ENCODE measurements around the gene RAB40C. TPM values are rescaled to one million over a fixed set of nuclear protein-coding genes. Genes with fewer than 3 reads are reported as not detected.
A peak's percentile ranks its signal among the peaks of the same experiment; 100 is the strongest.

Gene RAB40C
- total and polyA plus RNA-seq, 9 of the 15 experiments (the other 6 are each of a cell fraction or from before 2014, with no cell fraction given), result 0.17 to 23.4 (median 8.7) TPM

DNA sequence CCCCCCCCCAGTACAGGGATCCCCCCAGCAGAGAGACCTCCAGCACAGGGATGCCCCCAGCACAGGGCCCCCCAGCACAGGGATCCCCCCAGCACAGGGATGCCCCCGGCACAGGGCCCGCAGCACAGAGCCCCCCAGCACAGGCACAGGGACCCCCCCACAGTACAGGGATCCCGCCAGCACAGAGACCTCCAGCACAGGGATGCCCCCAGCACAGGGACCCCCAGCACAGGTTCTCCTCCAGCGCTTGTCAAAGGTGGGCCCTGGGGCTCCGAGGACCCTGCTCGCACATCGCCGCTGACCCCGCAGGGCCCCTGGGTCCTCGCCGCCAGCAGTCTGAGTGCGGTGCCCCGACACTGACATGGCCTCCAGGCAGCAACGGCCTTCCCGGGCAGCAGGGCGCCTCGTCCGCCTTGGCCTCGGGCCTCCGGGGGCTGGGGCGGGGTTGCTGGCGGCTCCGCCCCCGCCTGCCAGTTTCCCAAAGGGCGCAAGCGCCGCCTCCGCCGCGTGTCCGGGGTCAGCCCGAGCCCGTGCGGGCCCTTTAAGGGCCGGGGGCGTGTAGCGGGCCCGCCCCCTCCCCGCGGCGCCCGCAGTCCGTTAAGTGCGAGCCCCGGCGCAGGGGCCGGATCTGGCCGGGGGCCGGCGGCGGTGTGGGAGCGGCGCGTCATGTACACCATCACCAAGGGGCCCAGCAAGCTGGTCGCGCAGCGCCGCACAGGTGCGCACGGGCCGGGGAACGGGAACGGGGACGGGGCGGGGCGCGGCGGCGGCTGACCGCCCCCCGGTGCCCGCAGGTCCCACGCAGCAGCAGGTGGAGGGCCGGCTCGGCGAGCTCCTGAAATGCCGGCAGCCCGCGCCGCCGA, 51.7 kb downstream of the RAB40C start, which contains the start of gene MCRIP2 (continued):
- no peak for TF ChIP-seq MAFK (IDR thresholded peaks at IDR 0.05; ENCODE audit: low read length)
- no peak for TF ChIP-seq ZNF3 (CRISPR knock-in tag; IDR thresholded peaks at IDR 0.05)
- TF ChIP-seq, protein P1, sequence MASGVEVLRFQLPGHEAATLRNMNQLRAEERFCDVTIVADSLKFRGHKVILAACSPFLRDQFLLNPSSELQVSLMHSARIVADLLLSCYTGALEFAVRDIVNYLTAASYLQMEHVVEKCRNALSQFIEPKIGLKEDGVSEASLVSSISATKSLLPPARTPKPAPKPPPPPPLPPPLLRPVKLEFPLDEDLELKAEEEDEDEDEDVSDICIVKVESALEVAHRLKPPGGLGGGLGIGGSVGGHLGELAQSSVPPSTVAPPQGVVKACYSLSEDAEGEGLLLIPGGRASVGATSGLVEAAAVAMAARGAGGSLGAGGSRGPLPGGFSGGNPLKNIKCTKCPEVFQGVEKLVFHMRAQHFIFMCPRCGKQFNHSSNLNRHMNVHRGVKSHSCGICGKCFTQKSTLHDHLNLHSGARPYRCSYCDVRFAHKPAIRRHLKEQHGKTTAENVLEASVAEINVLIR (CRISPR knock-in tag; IDR thresholded peaks at IDR 0.05), result no peak
- TF ChIP-seq, protein P2, sequence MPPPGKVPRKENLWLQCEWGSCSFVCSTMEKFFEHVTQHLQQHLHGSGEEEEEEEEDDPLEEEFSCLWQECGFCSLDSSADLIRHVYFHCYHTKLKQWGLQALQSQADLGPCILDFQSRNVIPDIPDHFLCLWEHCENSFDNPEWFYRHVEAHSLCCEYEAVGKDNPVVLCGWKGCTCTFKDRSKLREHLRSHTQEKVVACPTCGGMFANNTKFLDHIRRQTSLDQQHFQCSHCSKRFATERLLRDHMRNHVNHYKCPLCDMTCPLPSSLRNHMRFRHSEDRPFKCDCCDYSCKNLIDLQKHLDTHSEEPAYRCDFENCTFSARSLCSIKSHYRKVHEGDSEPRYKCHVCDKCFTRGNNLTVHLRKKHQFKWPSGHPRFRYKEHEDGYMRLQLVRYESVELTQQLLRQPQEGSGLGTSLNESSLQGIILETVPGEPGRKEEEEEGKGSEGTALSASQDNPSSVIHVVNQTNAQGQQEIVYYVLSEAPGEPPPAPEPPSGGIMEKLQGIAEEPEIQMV (tag; conservative IDR thresholded peaks at IDR 0.05; ENCODE audit: low read depth), result no peak
- no peak for TF ChIP-seq ZNF224 (CRISPR knock-in tag; IDR thresholded peaks at IDR 0.05)
- TF ChIP-seq PPARD (CRISPR knock-in tag; IDR thresholded peaks at IDR 0.05), result no peak
- TF ChIP-seq, protein P3, sequence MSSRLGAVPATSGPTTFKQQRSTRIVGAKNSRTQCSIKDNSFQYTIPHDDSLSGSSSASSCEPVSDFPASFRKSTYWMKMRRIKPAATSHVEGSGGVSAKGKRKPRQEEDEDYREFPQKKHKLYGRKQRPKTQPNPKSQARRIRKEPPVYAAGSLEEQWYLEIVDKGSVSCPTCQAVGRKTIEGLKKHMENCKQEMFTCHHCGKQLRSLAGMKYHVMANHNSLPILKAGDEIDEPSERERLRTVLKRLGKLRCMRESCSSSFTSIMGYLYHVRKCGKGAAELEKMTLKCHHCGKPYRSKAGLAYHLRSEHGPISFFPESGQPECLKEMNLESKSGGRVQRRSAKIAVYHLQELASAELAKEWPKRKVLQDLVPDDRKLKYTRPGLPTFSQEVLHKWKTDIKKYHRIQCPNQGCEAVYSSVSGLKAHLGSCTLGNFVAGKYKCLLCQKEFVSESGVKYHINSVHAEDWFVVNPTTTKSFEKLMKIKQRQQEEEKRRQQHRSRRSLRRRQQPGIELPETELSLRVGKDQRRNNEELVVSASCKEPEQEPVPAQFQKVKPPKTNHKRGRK (tag; IDR thresholded peaks at IDR 0.05), result no peak
- TF ChIP-seq, protein P4, sequence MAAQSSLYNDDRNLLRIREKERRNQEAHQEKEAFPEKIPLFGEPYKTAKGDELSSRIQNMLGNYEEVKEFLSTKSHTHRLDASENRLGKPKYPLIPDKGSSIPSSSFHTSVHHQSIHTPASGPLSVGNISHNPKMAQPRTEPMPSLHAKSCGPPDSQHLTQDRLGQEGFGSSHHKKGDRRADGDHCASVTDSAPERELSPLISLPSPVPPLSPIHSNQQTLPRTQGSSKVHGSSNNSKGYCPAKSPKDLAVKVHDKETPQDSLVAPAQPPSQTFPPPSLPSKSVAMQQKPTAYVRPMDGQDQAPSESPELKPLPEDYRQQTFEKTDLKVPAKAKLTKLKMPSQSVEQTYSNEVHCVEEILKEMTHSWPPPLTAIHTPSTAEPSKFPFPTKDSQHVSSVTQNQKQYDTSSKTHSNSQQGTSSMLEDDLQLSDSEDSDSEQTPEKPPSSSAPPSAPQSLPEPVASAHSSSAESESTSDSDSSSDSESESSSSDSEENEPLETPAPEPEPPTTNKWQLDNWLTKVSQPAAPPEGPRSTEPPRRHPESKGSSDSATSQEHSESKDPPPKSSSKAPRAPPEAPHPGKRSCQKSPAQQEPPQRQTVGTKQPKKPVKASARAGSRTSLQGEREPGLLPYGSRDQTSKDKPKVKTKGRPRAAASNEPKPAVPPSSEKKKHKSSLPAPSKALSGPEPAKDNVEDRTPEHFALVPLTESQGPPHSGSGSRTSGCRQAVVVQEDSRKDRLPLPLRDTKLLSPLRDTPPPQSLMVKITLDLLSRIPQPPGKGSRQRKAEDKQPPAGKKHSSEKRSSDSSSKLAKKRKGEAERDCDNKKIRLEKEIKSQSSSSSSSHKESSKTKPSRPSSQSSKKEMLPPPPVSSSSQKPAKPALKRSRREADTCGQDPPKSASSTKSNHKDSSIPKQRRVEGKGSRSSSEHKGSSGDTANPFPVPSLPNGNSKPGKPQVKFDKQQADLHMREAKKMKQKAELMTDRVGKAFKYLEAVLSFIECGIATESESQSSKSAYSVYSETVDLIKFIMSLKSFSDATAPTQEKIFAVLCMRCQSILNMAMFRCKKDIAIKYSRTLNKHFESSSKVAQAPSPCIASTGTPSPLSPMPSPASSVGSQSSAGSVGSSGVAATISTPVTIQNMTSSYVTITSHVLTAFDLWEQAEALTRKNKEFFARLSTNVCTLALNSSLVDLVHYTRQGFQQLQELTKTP (IDR thresholded peaks at IDR 0.05; ENCODE audit: low read depth in 1 of 2, partially characterized antibody in 2 of 2), result no peak
- no peak; the same call in 1 of the 2 replicates for TF ChIP-seq SIN3B (IDR thresholded peaks at IDR 0.05; ENCODE audit: low read depth)
- TF ChIP-seq L3MBTL2 (IDR thresholded peaks at IDR 0.05), result peak; percentile 48
- no peak for TF ChIP-seq ZNF780A (CRISPR knock-in tag; IDR thresholded peaks at IDR 0.05)
- TF ChIP-seq SIRT6 (IDR thresholded peaks at IDR 0.05; ENCODE audit: low read depth, low read length), result no peak
- no peak for TF ChIP-seq BRCA1 (IDR thresholded peaks at IDR 0.05)
- no peak for TF ChIP-seq BRCA1 (CRISPR knock-in tag; IDR thresholded peaks at IDR 0.05)
- TF ChIP-seq, protein P5, sequence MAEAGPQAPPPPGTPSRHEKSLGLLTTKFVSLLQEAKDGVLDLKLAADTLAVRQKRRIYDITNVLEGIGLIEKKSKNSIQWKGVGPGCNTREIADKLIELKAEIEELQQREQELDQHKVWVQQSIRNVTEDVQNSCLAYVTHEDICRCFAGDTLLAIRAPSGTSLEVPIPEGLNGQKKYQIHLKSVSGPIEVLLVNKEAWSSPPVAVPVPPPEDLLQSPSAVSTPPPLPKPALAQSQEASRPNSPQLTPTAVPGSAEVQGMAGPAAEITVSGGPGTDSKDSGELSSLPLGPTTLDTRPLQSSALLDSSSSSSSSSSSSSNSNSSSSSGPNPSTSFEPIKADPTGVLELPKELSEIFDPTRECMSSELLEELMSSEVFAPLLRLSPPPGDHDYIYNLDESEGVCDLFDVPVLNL (CRISPR knock-in tag; IDR thresholded peaks at IDR 0.05; ENCODE audit: low read depth), result no peak
